ENCODE results near the gene ASCC1. TPM values are rescaled to one million over a fixed set of nuclear protein-coding genes. Genes with fewer than 3 reads are reported as not detected.
A peak's percentile ranks its signal among the peaks of the same experiment; 100 is the strongest.

ASCC1 gene
- total and polyA plus RNA-seq, 2 of the 4 experiments (the other 2 are of a cell fraction): 15.9 to 21.0 TPM

DNA sequence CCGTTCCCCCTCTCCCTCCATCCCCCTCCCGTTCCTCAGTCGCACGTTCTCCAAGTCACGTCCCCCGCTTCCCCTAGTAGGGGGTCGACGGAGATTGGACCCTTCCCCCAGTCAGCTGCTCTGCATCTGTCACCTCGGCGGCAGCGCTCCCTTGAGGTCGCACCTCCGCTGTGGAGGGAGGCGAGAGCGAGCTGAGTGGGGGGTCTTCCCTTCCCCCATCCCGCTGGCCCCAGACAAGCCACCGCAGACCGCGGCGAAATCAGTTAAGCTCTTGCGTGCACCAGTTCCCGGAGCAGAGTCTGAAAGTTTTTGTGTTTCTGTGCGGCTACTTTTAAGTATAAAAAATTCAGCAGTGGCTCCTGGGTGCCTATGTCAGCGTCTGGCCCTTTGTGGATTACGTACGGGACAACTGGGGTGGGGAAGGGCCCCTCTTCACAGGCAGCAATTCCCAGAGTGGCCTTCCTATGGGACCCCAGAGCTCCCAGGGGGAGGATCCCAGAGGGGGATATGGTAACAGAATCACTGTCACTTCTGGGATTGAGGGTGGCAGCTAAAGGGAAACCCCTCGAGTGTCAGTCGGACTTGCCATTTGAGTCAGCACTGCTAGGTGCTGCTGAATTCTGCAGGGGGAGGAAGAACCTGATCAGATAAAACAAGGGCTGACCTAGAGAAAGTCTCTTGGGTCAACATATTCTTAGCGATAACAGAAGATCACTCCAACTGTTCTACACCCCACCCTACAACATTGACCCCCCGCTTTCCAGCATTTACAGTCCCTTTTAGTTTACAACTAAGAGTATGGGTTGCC is 45.1 kb upstream of the ASCC1 start:
- dilution Hi-C loops (cut with HindIII; ENCODE audit: low sequenced_read_pairs, unreplicated experiment) (no loop called here), intact Hi-C loops (cut with micrococcal nuclease) (loop anchor here (1.0 to 2.0 kb wide), 2 partner anchors 12 to 16 kb away; partner anchors contain the start of gene DDIT4), in situ Hi-C loops (cut with MboI; ENCODE audit: low sequenced_read_pairs) (no loop called here)
- peak overlapping the region; percentile 96 for H2BK120ac ChIP-seq (ENCODE audit: low read depth, low read length)
- TF ChIP-seq SMC3 (IDR thresholded peaks at IDR 0.05; ENCODE audit: low read depth, low read length) (no peak), POLR2A (IDR thresholded peaks at IDR 0.05; ENCODE audit: low read depth, low read length) (no peak), CHD1 (IDR thresholded peaks at IDR 0.05; ENCODE audit: low read depth, low read length) (no peak), RAD21 (IDR thresholded peaks at IDR 0.05; ENCODE audit: low read length) (no peak), RFX5 (IDR thresholded peaks at IDR 0.05; ENCODE audit: low read depth, low read length) (no peak), NFE2L2 (IDR thresholded peaks at IDR 0.05; ENCODE audit: low read depth, low read length) (peak; percentile 1; the same call in 1 of the 2 replicates), MAZ (IDR thresholded peaks at IDR 0.05; ENCODE audit: borderline replicate concordance, low read depth, low read length) (peak; percentile 22; the same call in 1 of the 2 replicates), RCOR1 (IDR thresholded peaks at IDR 0.05; ENCODE audit: insufficient replicate concordance, low read length) (no peak), CEBPB (IDR thresholded peaks at IDR 0.05; ENCODE audit: low read depth, low read length) (no peak), BHLHE40 (IDR thresholded peaks at IDR 0.05; ENCODE audit: low read depth, low read length) (no peak), FOS (IDR thresholded peaks at IDR 0.05; ENCODE audit: low read depth, low read length) (no peak)
- TF ChIP-seq, protein P1, sequence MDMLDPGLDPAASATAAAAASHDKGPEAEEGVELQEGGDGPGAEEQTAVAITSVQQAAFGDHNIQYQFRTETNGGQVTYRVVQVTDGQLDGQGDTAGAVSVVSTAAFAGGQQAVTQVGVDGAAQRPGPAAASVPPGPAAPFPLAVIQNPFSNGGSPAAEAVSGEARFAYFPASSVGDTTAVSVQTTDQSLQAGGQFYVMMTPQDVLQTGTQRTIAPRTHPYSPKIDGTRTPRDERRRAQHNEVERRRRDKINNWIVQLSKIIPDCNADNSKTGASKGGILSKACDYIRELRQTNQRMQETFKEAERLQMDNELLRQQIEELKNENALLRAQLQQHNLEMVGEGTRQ (IDR thresholded peaks at IDR 0.05; ENCODE audit: low read depth, low read length): no peak
- TF ChIP-seq, protein P2, sequence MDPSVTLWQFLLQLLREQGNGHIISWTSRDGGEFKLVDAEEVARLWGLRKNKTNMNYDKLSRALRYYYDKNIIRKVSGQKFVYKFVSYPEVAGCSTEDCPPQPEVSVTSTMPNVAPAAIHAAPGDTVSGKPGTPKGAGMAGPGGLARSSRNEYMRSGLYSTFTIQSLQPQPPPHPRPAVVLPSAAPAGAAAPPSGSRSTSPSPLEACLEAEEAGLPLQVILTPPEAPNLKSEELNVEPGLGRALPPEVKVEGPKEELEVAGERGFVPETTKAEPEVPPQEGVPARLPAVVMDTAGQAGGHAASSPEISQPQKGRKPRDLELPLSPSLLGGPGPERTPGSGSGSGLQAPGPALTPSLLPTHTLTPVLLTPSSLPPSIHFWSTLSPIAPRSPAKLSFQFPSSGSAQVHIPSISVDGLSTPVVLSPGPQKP (IDR thresholded peaks at IDR 0.05; ENCODE audit: borderline replicate concordance, low read depth, low read length): no peak
- TF ChIP-seq, protein P3, sequence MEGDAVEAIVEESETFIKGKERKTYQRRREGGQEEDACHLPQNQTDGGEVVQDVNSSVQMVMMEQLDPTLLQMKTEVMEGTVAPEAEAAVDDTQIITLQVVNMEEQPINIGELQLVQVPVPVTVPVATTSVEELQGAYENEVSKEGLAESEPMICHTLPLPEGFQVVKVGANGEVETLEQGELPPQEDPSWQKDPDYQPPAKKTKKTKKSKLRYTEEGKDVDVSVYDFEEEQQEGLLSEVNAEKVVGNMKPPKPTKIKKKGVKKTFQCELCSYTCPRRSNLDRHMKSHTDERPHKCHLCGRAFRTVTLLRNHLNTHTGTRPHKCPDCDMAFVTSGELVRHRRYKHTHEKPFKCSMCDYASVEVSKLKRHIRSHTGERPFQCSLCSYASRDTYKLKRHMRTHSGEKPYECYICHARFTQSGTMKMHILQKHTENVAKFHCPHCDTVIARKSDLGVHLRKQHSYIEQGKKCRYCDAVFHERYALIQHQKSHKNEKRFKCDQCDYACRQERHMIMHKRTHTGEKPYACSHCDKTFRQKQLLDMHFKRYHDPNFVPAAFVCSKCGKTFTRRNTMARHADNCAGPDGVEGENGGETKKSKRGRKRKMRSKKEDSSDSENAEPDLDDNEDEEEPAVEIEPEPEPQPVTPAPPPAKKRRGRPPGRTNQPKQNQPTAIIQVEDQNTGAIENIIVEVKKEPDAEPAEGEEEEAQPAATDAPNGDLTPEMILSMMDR (conservative IDR thresholded peaks at IDR 0.05; ENCODE audit: low read depth, low read length): no peak
- H2AFZ ChIP-seq (replicated peaks; ENCODE audit: low read length, poor library complexity): peak overlapping the region; percentile 97
- peak overlapping the region; percentile 79 for H3K9ac ChIP-seq (ENCODE audit: low read depth, low read length)
- peak overlapping the region; percentile 93 for H4K5ac ChIP-seq (ENCODE audit: low read depth, low read length)
- peak overlapping the region; percentile 98 for H2BK5ac ChIP-seq (ENCODE audit: low read depth, low read length, poor library complexity, severe bottlenecking)
- H3K4me3 ChIP-seq (ENCODE audit: insufficient read depth, low read depth, low read length): peak overlapping the region; percentile 44
- H2BK20ac ChIP-seq (ENCODE audit: low read depth, low read length): peak overlapping the region; percentile 60
- H3K36me3 ChIP-seq (ENCODE audit: control insufficient read depth, insufficient read depth, low read length): no peaks in the 10 kb centered on the region
- no peaks in the 10 kb centered on the region for H3K79me1 ChIP-seq (ENCODE audit: low read depth in 1 of 2, low read length in 2 of 2)
- no TSS peak for BruUV-seq (replicated peaks)
- no peaks in the 10 kb centered on the region for H4K20me1 ChIP-seq (ENCODE audit: insufficient read depth, low read length)
- H3K56ac ChIP-seq (ENCODE audit: extremely low read depth, insufficient read depth, low read length): peak overlapping the region; percentile 89
- H3K4me1 ChIP-seq (ENCODE audit: control insufficient read depth, insufficient read depth, low read length): peaks cover 23% of the 10 kb centered on the region
- peak overlapping the region; percentile 98 for H2AK9ac ChIP-seq (replicated peaks; ENCODE audit: low read depth, low read length, poor library complexity)
- peak overlapping the region; percentile 78 for H3K23ac ChIP-seq (ENCODE audit: low read depth, low read length)
- H4K91ac ChIP-seq (ENCODE audit: insufficient read depth, low read depth, low read length): peak overlapping the region; percentile 94
- peaks cover 18% of the 10 kb centered on the region for H3K9me1 ChIP-seq (ENCODE audit: insufficient read depth, low read length)
- no peaks in the 10 kb centered on the region for H3K9me3 ChIP-seq (ENCODE audit: control insufficient read depth, insufficient read depth, low read length)
- no peaks in the 10 kb centered on the region for H3K27me3 ChIP-seq (ENCODE audit: control insufficient read depth, insufficient read depth, low read length)
- WGBS, 2 experiments (ENCODE audit: extremely low coverage in 2 of 2, insufficient read length in 1 of 2): 5% methylated on average over 3 of the region's 30 CpGs; no CpG with 5 or more reads in 1 of the 2 experiments
- H3K4me2 ChIP-seq (ENCODE audit: low read depth, low read length): peak overlapping the region; percentile 88
- H3K18ac ChIP-seq (ENCODE audit: low read depth, low read length): peak overlapping the region; percentile 95
- H2BK15ac ChIP-seq (ENCODE audit: low read depth, low read length): peak overlapping the region; percentile 95; the same call in 2 of the 3 replicates
- CTCF ChIA-PET: interaction anchor here (0.5 to 1.3 kb wide), 4 partner anchors 10 to 66 kb away, joined by 3 read pairs; no protein-coding TSS in a partner anchor
- peak overlapping the region; percentile 97 for H3K27ac ChIP-seq (ENCODE audit: insufficient read depth, low read length)
- peak overlapping the region; percentile 98 for H3K4ac ChIP-seq (ENCODE audit: low read depth, low read length)
- DNase-seq (no peak), ATAC-seq (ENCODE audit: low read depth) (peak; percentile 7)
- H4K8ac ChIP-seq (ENCODE audit: low read depth in 2 of 2, low read length in 2 of 2): peak overlapping the region; percentile 83 to 98
- POLR2A ChIA-PET (ENCODE audit: unreplicated experiment): interaction anchor here (0.6 to 1.7 kb wide), 3 partner anchors 13 to 45 kb away, joined by 3 to 8 read pairs (median 7); partner anchors contain the start of genes ANAPC16, ASCC1 and DDIT4
- peak overlapping the region; percentile 98 for H2AK5ac ChIP-seq (ENCODE audit: low read depth, low read length)
- H3K14ac ChIP-seq (replicated peaks; ENCODE audit: low read depth, low read length): peak overlapping the region; percentile 96

Data from IMR-90 (cell line).